ENCODE measurements around the gene CCDC15. TPM values are rescaled to one million over a fixed set of nuclear protein-coding genes. Genes with fewer than 3 reads are reported as not detected.

CCDC15 gene
- total and polyA plus RNA-seq, 2 of the 13 experiments (the other 11 are each of a cell fraction or from before 2014, with no cell fraction given) = 2.2 to 4.6 TPM

- TF ChIP-seq, protein P1, sequence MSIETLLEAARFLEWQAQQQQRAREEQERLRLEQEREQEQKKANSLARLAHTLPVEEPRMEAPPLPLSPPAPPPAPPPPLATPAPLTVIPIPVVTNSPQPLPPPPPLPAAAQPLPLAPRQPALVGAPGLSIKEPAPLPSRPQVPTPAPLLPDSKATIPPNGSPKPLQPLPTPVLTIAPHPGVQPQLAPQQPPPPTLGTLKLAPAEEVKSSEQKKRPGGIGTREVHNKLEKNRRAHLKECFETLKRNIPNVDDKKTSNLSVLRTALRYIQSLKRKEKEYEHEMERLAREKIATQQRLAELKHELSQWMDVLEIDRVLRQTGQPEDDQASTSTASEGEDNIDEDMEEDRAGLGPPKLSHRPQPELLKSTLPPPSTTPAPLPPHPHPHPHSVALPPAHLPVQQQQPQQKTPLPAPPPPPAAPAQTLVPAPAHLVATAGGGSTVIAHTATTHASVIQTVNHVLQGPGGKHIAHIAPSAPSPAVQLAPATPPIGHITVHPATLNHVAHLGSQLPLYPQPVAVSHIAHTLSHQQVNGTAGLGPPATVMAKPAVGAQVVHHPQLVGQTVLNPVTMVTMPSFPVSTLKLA (IDR thresholded peaks at IDR 0.05) = peak; percentile 13; the same call in 1 of the 2 replicates
- TF ChIP-seq POGZ (CRISPR knock-in tag; IDR thresholded peaks at IDR 0.05) = no peak
- no peak for TF ChIP-seq ZNF335 (CRISPR knock-in tag; IDR thresholded peaks at IDR 0.05)
- TF ChIP-seq, protein P2, sequence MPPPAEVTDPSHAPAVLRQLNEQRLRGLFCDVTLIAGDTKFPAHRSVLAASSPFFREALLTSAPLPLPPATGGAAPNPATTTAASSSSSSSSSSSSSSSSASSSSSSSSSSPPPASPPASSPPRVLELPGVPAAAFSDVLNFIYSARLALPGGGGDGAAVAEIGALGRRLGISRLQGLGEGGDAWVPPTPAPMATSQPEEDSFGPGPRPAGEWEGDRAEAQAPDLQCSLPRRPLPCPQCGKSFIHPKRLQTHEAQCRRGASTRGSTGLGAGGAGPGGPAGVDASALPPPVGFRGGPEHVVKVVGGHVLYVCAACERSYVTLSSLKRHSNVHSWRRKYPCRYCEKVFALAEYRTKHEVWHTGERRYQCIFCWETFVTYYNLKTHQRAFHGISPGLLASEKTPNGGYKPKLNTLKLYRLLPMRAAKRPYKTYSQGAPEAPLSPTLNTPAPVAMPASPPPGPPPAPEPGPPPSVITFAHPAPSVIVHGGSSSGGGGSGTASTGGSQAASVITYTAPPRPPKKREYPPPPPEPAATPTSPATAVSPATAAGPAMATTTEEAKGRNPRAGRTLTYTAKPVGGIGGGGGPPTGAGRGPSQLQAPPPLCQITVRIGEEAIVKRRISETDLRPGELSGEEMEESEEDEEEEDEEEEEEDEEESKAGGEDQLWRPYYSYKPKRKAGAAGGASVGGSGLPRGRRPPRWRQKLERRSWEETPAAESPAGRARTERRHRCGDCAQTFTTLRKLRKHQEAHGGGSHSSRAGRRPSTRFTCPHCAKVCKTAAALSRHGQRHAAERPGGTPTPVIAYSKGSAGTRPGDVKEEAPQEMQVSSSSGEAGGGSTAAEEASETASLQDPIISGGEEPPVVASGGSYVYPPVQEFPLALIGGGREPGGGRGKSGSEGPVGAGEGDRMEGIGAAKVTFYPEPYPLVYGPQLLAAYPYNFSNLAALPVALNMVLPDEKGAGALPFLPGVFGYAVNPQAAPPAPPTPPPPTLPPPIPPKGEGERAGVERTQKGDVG (CRISPR knock-in tag; IDR thresholded peaks at IDR 0.05; ENCODE audit: borderline replicate concordance) = no peak
- TF ChIP-seq FOXA3 (CRISPR knock-in tag; IDR thresholded peaks at IDR 0.05) = 0 out of 2 replicates have a peak, but pooled peaks have one; percentile 14
- no peak for TF ChIP-seq ZNF441 (CRISPR knock-in tag; IDR thresholded peaks at IDR 0.05; ENCODE audit: borderline replicate concordance)
- no peak for TF ChIP-seq ZNF17 (CRISPR knock-in tag; IDR thresholded peaks at IDR 0.05)
- TF ChIP-seq ELF3 (CRISPR knock-in tag; IDR thresholded peaks at IDR 0.05) = peak; percentile 41; the same call in 1 of the 2 replicates
- TF ChIP-seq ZNF772 (CRISPR knock-in tag; IDR thresholded peaks at IDR 0.05) = no peak
- TF ChIP-seq THRA (CRISPR knock-in tag; IDR thresholded peaks at IDR 0.05; ENCODE audit: borderline replicate concordance) = 0 out of 2 replicates have a peak, but pooled peaks have one; percentile 22
- TF ChIP-seq FIP1L1 (IDR thresholded peaks at IDR 0.05; ENCODE audit: borderline replicate concordance, insufficient read depth, low read depth, low read length) = no peak
- no peak for TF ChIP-seq ZNF350 (CRISPR knock-in tag; IDR thresholded peaks at IDR 0.05; ENCODE audit: borderline replicate concordance, low read depth)
- TF ChIP-seq ZNF564 (CRISPR knock-in tag; IDR thresholded peaks at IDR 0.05) = no peak
- TF ChIP-seq CEBPG (CRISPR knock-in tag; IDR thresholded peaks at IDR 0.05) = 0 out of 2 replicates have a peak, but pooled peaks have one; percentile 31
- TF ChIP-seq RXRB (CRISPR knock-in tag; IDR thresholded peaks at IDR 0.05; ENCODE audit: borderline replicate concordance) = peak; percentile 29; the same call in 1 of the 2 replicates
- TF ChIP-seq GPN1 (CRISPR knock-in tag; IDR thresholded peaks at IDR 0.05; ENCODE audit: borderline replicate concordance) = no peak
- no peak for TF ChIP-seq GTF2F1 (IDR thresholded peaks at IDR 0.05; ENCODE audit: low read length)
- TF ChIP-seq ZKSCAN8 (CRISPR knock-in tag; IDR thresholded peaks at IDR 0.05; ENCODE audit: borderline replicate concordance) = peak; percentile 58; the same call in 1 of the 2 replicates
- 0 out of 2 replicates have a peak, but pooled peaks have one; percentile 18 for TF ChIP-seq ZNF331 (CRISPR knock-in tag; IDR thresholded peaks at IDR 0.05)
- TF ChIP-seq, protein P3, sequence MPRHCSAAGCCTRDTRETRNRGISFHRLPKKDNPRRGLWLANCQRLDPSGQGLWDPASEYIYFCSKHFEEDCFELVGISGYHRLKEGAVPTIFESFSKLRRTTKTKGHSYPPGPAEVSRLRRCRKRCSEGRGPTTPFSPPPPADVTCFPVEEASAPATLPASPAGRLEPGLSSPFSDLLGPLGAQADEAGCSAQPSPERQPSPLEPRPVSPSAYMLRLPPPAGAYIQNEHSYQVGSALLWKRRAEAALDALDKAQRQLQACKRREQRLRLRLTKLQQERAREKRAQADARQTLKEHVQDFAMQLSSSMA (CRISPR knock-in tag; IDR thresholded peaks at IDR 0.05) = no peak
- no peak for TF ChIP-seq MATR3 (CRISPR knock-in tag; IDR thresholded peaks at IDR 0.05)
- TF ChIP-seq, protein P4, sequence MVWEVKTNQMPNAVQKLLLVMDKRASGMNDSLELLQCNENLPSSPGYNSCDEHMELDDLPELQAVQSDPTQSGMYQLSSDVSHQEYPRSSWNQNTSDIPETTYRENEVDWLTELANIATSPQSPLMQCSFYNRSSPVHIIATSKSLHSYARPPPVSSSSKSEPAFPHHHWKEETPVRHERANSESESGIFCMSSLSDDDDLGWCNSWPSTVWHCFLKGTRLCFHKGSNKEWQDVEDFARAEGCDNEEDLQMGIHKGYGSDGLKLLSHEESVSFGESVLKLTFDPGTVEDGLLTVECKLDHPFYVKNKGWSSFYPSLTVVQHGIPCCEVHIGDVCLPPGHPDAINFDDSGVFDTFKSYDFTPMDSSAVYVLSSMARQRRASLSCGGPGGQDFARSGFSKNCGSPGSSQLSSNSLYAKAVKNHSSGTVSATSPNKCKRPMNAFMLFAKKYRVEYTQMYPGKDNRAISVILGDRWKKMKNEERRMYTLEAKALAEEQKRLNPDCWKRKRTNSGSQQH (CRISPR knock-in tag; IDR thresholded peaks at IDR 0.05; ENCODE audit: low read depth) = no peak
- TF ChIP-seq RBAK (CRISPR knock-in tag; IDR thresholded peaks at IDR 0.05) = no peak
Observed at GRCh38 chr11:124961972-124962609, 8.1 kb downstream of the CCDC15 start (continued).

Measured in HepG2 (cell line).